Neural progenitor cell (in vitro differentiated cells): ENCODE measurements around the gene HPSE2. TPM values are rescaled to one million over a fixed set of nuclear protein-coding genes. Genes with fewer than 3 reads are reported as not detected.

Experiments used
- DNase-seq: peaks from one replicate; pipeline ENCODE4 v3.0.0-alpha.2; 2016; ENCODE audit warnings: low spot score
- H2AFZ ChIP-seq: fragments of 200-600 bp; sonication (generic); replicated peaks from 2 replicates; pipeline ENCODE4 v1.6.1; 2016; ENCODE audit warnings: antibody characterized with exemption
- H3F3A ChIP-seq: fragments of 200-600 bp; sonication (generic); 2 replicates; pipeline ENCODE4 v1.6.1; 2016; ENCODE audit warnings: antibody characterized with exemption, low read depth
- H3K27ac ChIP-seq: fragments of 200-600 bp; sonication (generic); 2 replicates; pipeline ENCODE4 v1.5.1; 2016; ENCODE audit warnings: mild to moderate bottlenecking
- H3K27me3 ChIP-seq: fragments of 200-600 bp; sonication (generic); 2 replicates; pipeline ENCODE4 v1.6.1; 2016; ENCODE audit warnings: mild to moderate bottlenecking, moderate library complexity
- H3K36me3 ChIP-seq: fragments of 200-600 bp; sonication (generic); 2 replicates; pipeline ENCODE4 v1.5.1; 2016
- H3K4me1 ChIP-seq: fragments of 200-600 bp; sonication (generic); 2 replicates; pipeline ENCODE4 v1.6.1; 2016; ENCODE audit warnings: mixed run types
- H3K4me2 ChIP-seq: fragments of 200-600 bp; sonication (generic); 2 replicates; pipeline ENCODE4 v1.6.1; 2016
- H3K4me3 ChIP-seq: fragments of 200-600 bp; sonication (generic); 2 replicates; pipeline ENCODE4 v1.5.1; 2016
- H3K79me2 ChIP-seq: fragments of 200-600 bp; sonication (generic); 2 replicates; pipeline ENCODE4 v1.6.1; 2016; ENCODE audit warnings: low read depth
- H3K9ac ChIP-seq: fragments of 200-600 bp; sonication (generic); 2 replicates; pipeline ENCODE4 v1.6.1; 2016
- H3K9me3 ChIP-seq: fragments of 200-600 bp; sonication (generic); 2 replicates; pipeline ENCODE4 v1.5.1; 2016; ENCODE audit warnings: low read depth
- H4K20me1 ChIP-seq: fragments of 200-600 bp; sonication (generic); 2 replicates; pipeline ENCODE4 v1.6.1; 2016; ENCODE audit warnings: low read depth
- H3K27ac Mint-ChIP-seq: 3 replicates; pipeline ENCODE4 v1.8.0; 2021; ENCODE audit warnings: mixed read lengths
- H3K27me3 Mint-ChIP-seq: 2 replicates; pipeline ENCODE4 v1.8.0; 2022; ENCODE audit warnings: low read depth, mild to moderate bottlenecking, inconsistent platforms, moderate library complexity, mixed read lengths; ENCODE audit not compliant: insufficient read depth
- H3K36me3 Mint-ChIP-seq: 3 replicates; pipeline ENCODE4 v1.8.0; 2021; ENCODE audit warnings: mixed read lengths
- H3K4me1 Mint-ChIP-seq: 3 replicates; pipeline ENCODE4 v1.8.0; 2021; ENCODE audit warnings: mixed read lengths
- H3K4me3 Mint-ChIP-seq: 3 replicates; pipeline ENCODE4 v1.8.0; 2021; ENCODE audit warnings: mild to moderate bottlenecking, moderate library complexity, mixed read lengths
- H3K9me3 Mint-ChIP-seq: 3 replicates; pipeline ENCODE4 v1.8.0; 2020; ENCODE audit warnings: mixed read lengths
- EZH2 ChIP-seq: fragments of 200-600 bp; sonication (generic); IDR thresholded peaks from 2 replicates; pipeline ENCODE4 v1.6.1; 2017; ENCODE audit warnings: antibody characterized with exemption, mild to moderate bottlenecking, moderate library complexity
- EZH2phosphoT487 ChIP-seq: fragments of 200-600 bp; sonication (generic); IDR thresholded peaks from 2 replicates; pipeline ENCODE4 v1.6.1; 2017; ENCODE audit warnings: antibody characterized with exemption
- total RNA-seq: library from RNA; depleted of rRNA; stranded (reverse); fragments of >200 nt; gene quantifications from 2 replicates; pipeline ENCODE4 v1.2.3, GENCODE V29; 2015; ENCODE audit warnings: low replicate concordance
- TF ChIP-seq, protein P1 (sequence below): fragments of 200-600 bp; sonication (generic); IDR thresholded peaks from 2 replicates; pipeline ENCODE4 v1.5.1; 2017; ENCODE audit warnings: antibody characterized with exemption, mild to moderate bottlenecking

The HPSE2 gene
- total RNA-seq, 1 donor from 2014 or later = 3.4 TPM

DNA sequence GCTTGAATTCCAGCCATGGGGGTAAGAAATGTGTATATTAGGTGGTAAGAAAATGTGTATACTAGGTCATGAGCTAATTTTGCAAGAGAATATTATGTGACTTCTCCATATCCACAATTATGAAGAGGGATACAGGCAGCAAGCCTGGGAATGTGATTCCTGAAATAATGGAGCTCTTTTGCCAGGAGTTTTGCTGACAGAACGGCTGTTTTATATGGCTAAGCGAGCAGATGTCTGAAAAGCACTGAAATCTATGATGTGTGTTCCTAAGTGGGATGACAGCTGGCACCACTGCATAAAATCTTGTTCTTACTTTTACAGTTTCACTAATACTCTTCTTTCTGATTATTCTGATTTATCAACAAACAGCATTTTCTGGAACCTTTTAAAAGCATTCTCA, 402.9 kb downstream of the HPSE2 start:
- Histone ChIP-seq H3K27ac (no peak overlapping the region), H2AFZ (no peak overlapping the region), H3K9ac (no peak overlapping the region), H3K4me1 (no peaks in the 10 kb centered on the region), H4K20me1 (no peaks in the 10 kb centered on the region), H3K9me3 (no peaks in the 10 kb centered on the region), H3F3A (no peaks in the 10 kb centered on the region), H3K4me2 (no peak overlapping the region), H3K4me3 (no peak overlapping the region), H3K36me3 (no peaks in the 10 kb centered on the region), H3K79me2 (no peaks in the 10 kb centered on the region), H3K27me3 (no peaks in the 10 kb centered on the region)
- no peak for DNase-seq
- no peaks in the 10 kb centered on the region for H3K27me3 Mint-ChIP-seq
- no peaks in the 10 kb centered on the region for H3K4me1 Mint-ChIP-seq
- H3K27ac Mint-ChIP-seq = no peak overlapping the region
- no peaks in the 10 kb centered on the region for H3K36me3 Mint-ChIP-seq
- no peaks in the 10 kb centered on the region for H3K9me3 Mint-ChIP-seq
- TF ChIP-seq, protein P1, sequence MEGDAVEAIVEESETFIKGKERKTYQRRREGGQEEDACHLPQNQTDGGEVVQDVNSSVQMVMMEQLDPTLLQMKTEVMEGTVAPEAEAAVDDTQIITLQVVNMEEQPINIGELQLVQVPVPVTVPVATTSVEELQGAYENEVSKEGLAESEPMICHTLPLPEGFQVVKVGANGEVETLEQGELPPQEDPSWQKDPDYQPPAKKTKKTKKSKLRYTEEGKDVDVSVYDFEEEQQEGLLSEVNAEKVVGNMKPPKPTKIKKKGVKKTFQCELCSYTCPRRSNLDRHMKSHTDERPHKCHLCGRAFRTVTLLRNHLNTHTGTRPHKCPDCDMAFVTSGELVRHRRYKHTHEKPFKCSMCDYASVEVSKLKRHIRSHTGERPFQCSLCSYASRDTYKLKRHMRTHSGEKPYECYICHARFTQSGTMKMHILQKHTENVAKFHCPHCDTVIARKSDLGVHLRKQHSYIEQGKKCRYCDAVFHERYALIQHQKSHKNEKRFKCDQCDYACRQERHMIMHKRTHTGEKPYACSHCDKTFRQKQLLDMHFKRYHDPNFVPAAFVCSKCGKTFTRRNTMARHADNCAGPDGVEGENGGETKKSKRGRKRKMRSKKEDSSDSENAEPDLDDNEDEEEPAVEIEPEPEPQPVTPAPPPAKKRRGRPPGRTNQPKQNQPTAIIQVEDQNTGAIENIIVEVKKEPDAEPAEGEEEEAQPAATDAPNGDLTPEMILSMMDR = no peak
- TF ChIP-seq EZH2phosphoT487 (no peak), EZH2 (no peak)
- H3K4me3 Mint-ChIP-seq = no peak overlapping the region

DNA sequence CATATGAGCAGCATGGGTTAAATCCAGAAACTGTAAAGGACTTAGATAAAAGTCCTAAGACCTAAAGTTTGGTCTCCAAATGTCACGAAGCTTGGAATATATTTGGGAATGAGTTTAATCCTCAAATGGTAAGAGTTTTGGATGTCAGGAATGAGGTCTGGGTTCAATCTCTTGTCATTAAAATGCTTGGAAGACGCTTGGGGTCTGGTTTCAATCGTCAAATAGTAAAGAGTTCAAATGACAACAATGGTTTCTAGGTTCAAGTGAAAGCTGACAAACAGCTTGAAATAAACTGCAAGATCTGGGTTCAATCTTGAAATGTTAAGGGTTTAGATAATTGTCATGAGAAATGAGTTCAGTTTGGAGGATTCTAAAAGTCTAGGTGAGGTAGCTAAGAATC, 403.5 kb downstream of the HPSE2 start:
- Mint-ChIP-seq H3K4me1 (no peaks in the 10 kb centered on the region), H3K36me3 (no peaks in the 10 kb centered on the region), H3K4me3 (no peak overlapping the region), H3K27ac (no peak overlapping the region), H3K9me3 (no peaks in the 10 kb centered on the region), H3K27me3 (no peaks in the 10 kb centered on the region)
- no peaks in the 10 kb centered on the region for H3K4me1 ChIP-seq
- no peaks in the 10 kb centered on the region for H3F3A ChIP-seq
- H3K27me3 ChIP-seq = no peaks in the 10 kb centered on the region
- no peaks in the 10 kb centered on the region for H3K36me3 ChIP-seq
- H3K79me2 ChIP-seq = no peaks in the 10 kb centered on the region
- no peaks in the 10 kb centered on the region for H3K9me3 ChIP-seq
- DNase-seq = no peak
- H3K4me2 ChIP-seq = no peak overlapping the region
- H3K9ac ChIP-seq = no peak overlapping the region
- H2AFZ ChIP-seq = no peak overlapping the region
- no peak overlapping the region for H3K4me3 ChIP-seq
- no peak overlapping the region for H3K27ac ChIP-seq
- no peaks in the 10 kb centered on the region for H4K20me1 ChIP-seq
- TF ChIP-seq EZH2 = no peak

DNA sequence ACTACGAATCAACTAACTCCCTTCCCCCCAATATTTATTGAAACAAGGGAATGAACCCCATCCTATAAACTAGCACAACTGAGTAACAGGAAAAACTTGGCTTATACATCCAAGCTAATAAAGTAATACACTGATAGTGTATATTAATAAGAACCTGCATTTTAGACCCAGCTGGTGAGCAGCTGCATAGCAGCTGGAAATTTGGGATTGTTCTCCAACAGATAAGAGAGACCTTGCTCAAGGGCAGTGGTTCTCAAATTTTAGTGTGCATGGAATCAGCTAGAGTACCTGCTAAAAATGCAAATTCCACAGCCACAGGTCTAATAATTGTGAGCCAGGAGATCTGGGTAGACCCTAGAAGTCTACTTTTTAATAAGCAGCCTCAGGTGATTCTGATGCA, 404.3 kb downstream of the HPSE2 start:
- H2AFZ ChIP-seq = no peak overlapping the region
- H3K4me1 Mint-ChIP-seq = no peaks in the 10 kb centered on the region
- H3K9me3 Mint-ChIP-seq = no peaks in the 10 kb centered on the region
- TF ChIP-seq, protein P1 = no peak
- no peak for TF ChIP-seq EZH2phosphoT487
- TF ChIP-seq EZH2 = no peak
- H3K9ac ChIP-seq = no peak overlapping the region
- no peak overlapping the region for H3K27ac ChIP-seq
- H3K36me3 Mint-ChIP-seq = no peaks in the 10 kb centered on the region
- no peaks in the 10 kb centered on the region for H3K27me3 Mint-ChIP-seq
- no peaks in the 10 kb centered on the region for H3F3A ChIP-seq
- H3K4me1 ChIP-seq = no peaks in the 10 kb centered on the region
- no peak overlapping the region for H3K4me3 Mint-ChIP-seq
- H3K9me3 ChIP-seq = no peaks in the 10 kb centered on the region
- H3K27ac Mint-ChIP-seq = no peak overlapping the region
- no peak overlapping the region for H3K4me3 ChIP-seq
- no peaks in the 10 kb centered on the region for H3K27me3 ChIP-seq
- DNase-seq = no peak
- H3K79me2 ChIP-seq = no peaks in the 10 kb centered on the region
- no peak overlapping the region for H3K4me2 ChIP-seq
- H3K36me3 ChIP-seq = no peaks in the 10 kb centered on the region
- no peaks in the 10 kb centered on the region for H4K20me1 ChIP-seq

DNA sequence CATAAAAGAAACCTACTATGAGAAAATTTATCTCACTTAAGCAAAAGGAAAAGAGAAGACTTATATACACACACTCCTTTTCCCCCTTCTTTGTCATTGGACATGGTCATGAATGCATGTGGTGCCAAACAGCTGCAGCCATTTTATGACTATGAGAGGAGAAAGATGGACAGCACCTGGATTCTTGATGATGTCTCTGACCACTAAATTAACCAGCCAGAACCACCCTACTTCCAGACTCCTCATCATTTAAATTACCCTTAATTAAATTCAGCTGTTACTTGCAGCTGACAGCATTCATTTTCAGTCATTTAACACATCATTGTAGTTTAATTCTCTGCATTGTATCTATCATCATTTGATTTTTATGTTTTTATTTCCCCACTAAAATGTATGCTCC, 409.9 kb downstream of the HPSE2 start:
- TF ChIP-seq EZH2phosphoT487 (no peak), EZH2 (no peak)
- TF ChIP-seq, protein P1 = no peak

More for the DNA sequence above, 409.9 kb downstream of the HPSE2 start:
- Mint-ChIP-seq H3K4me3 (no peak overlapping the region), H3K27ac (no peak overlapping the region), H3K27me3 (no peaks in the 10 kb centered on the region), H3K36me3 (no peaks in the 10 kb centered on the region), H3K9me3 (no peaks in the 10 kb centered on the region), H3K4me1 (no peaks in the 10 kb centered on the region)
- H3K9me3 ChIP-seq = no peaks in the 10 kb centered on the region
- DNase-seq = no peak
- no peaks in the 10 kb centered on the region for H4K20me1 ChIP-seq
- no peak overlapping the region for H3K9ac ChIP-seq
- no peaks in the 10 kb centered on the region for H3K36me3 ChIP-seq
- H2AFZ ChIP-seq = no peak overlapping the region
- no peaks in the 10 kb centered on the region for H3K4me1 ChIP-seq
- no peak overlapping the region for H3K4me2 ChIP-seq
- H3K4me3 ChIP-seq = no peak overlapping the region
- no peaks in the 10 kb centered on the region for H3K79me2 ChIP-seq
- H3K27me3 ChIP-seq = no peaks in the 10 kb centered on the region
- no peaks in the 10 kb centered on the region for H3F3A ChIP-seq
- H3K27ac ChIP-seq = no peak overlapping the region
